ENCODE measurements around the gene BMPR1A.

- TF ChIP-seq, protein P1, sequence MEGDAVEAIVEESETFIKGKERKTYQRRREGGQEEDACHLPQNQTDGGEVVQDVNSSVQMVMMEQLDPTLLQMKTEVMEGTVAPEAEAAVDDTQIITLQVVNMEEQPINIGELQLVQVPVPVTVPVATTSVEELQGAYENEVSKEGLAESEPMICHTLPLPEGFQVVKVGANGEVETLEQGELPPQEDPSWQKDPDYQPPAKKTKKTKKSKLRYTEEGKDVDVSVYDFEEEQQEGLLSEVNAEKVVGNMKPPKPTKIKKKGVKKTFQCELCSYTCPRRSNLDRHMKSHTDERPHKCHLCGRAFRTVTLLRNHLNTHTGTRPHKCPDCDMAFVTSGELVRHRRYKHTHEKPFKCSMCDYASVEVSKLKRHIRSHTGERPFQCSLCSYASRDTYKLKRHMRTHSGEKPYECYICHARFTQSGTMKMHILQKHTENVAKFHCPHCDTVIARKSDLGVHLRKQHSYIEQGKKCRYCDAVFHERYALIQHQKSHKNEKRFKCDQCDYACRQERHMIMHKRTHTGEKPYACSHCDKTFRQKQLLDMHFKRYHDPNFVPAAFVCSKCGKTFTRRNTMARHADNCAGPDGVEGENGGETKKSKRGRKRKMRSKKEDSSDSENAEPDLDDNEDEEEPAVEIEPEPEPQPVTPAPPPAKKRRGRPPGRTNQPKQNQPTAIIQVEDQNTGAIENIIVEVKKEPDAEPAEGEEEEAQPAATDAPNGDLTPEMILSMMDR (IDR thresholded peaks at IDR 0.05): no peak
- no peak for TF ChIP-seq POLR2A (IDR thresholded peaks at IDR 0.05)
These were observed 2.8 kb downstream of the BMPR1A start for GRCh38 chr10:86759073-86759672.

Data from right lobe of liver (tissue), 4 donors.